A673 (cell line): ENCODE measurements around the gene ACOT12. TPM values are rescaled to one million over a fixed set of nuclear protein-coding genes. Genes with fewer than 3 reads are reported as not detected.

Experiments
- BruUV-seq: library from RNA; stranded (reverse); fragments of 400-500 nt; replicated peaks from 2 replicates; lab custom pipeline; 2021; lab: Mats Ljungman, UMichigan
- CTCF ChIA-PET: fragments of 300-600 bp; sonication (Branson Sonifier 250); formaldehyde crosslinking; loops from one replicate; lab custom pipeline; 2022; ENCODE audit warnings: antibody characterized with exemption; lab: Charles Lee
- POLR2A ChIA-PET: fragments of 300-600 bp; sonication (Branson Sonifier 250); formaldehyde crosslinking; loops from one replicate; lab custom pipeline; 2022; ENCODE audit warnings: antibody characterized with exemption; ENCODE audit not compliant: low non-redundant PET; lab: Charles Lee
- DNase-seq: peaks from one replicate; pipeline ENCODE4 v3.0.0-alpha.2; 2015; ENCODE audit warnings: low spot score
- H3K27ac ChIP-seq: fragments of 200-600 bp; sonication (generic); 2 replicates; pipeline ENCODE4 v1.5.1; 2016; ENCODE audit warnings: mixed run types, low read depth, mild to moderate bottlenecking, mixed read lengths, antibody characterized with exemption, low read length; ENCODE audit not compliant: poor library complexity, severe bottlenecking
- H3K27me3 ChIP-seq: fragments of 200-600 bp; sonication (generic); replicated peaks from 2 replicates; pipeline ENCODE4 v1.6.1; 2017; ENCODE audit warnings: mixed run types, low read depth, mild to moderate bottlenecking, mixed read lengths, antibody characterized with exemption, low read length; ENCODE audit not compliant: insufficient read depth, poor library complexity
- H3K36me3 ChIP-seq: fragments of 200-600 bp; sonication (generic); 2 replicates; pipeline ENCODE4 v1.6.1; 2016; ENCODE audit warnings: mixed run types, mild to moderate bottlenecking, mixed read lengths, antibody characterized with exemption, low read length; ENCODE audit not compliant: insufficient read depth, poor library complexity, severe bottlenecking
- H3K4me1 ChIP-seq: fragments of 200-600 bp; sonication (generic); 2 replicates; pipeline ENCODE4 v1.6.1; 2017; ENCODE audit warnings: mixed run types, mild to moderate bottlenecking, mixed read lengths, antibody characterized with exemption, low read length; ENCODE audit not compliant: insufficient read depth, poor library complexity, severe bottlenecking
- H3K4me3 ChIP-seq: fragments of 200-600 bp; sonication (generic); 2 replicates; pipeline ENCODE4 v1.5.1; 2016; ENCODE audit warnings: low read depth, mixed run types, mild to moderate bottlenecking, mixed read lengths, low read length; ENCODE audit not compliant: poor library complexity, severe bottlenecking
- H3K9me3 ChIP-seq: fragments of 200-600 bp; sonication (generic); 2 replicates; pipeline ENCODE4 v1.6.1; 2016; ENCODE audit warnings: mixed run types, low read depth, mild to moderate bottlenecking, mixed read lengths, antibody characterized with exemption, low read length; ENCODE audit not compliant: poor library complexity, severe bottlenecking
- CTCF ChIP-seq: fragments of 300-800, 200-600 bp; sonication (generic); conservative IDR thresholded peaks from 2 replicates; pipeline ENCODE4 v1.5.1; 2017; ENCODE audit warnings: low read depth, mild to moderate bottlenecking, antibody characterized with exemption, low read length, moderate library complexity, mixed read lengths
- EZH2 ChIP-seq: fragments of 200-600 bp; sonication (generic); IDR thresholded peaks from 2 replicates; pipeline ENCODE4 v1.6.1; 2017; ENCODE audit warnings: borderline replicate concordance, low read depth, mild to moderate bottlenecking, mixed read lengths, antibody characterized with exemption, low read length; ENCODE audit not compliant: poor library complexity, severe bottlenecking
- intact Hi-C: fragments of 100-400 bp; cut with micrococcal nuclease; formaldehyde crosslinking; loops from one replicate; pipeline ENCODE4 v1.10.0; 2022; ENCODE audit not compliant: unreplicated experiment
- total RNA-seq: library from RNA; stranded (reverse); gene quantifications from 2 replicates; pipeline ENCODE4 v1.2.3, GENCODE V29; 2021

Gene ACOT12
- total RNA-seq, 1 experiment from 2014 or later, result not detected

GRCh38 chr5:81383867-81384266 is 10.1 kb downstream of the ACOT12 start:
- H3K27me3 ChIP-seq, result no peaks in the 10 kb centered on the region
- intact Hi-C loops, result no loop called here
- TF ChIP-seq CTCF (no peak), EZH2 (no peak)
- no peak overlapping the region for H3K4me3 ChIP-seq
- H3K27ac ChIP-seq, result no peak overlapping the region
- ChIA-PET CTCF (no interaction called here), POLR2A (interaction anchor here (0.6 kb wide), 1 partner anchor 468 kb away, joined by 3 read pairs; no protein-coding TSS in a partner anchor)
- BruUV-seq, result no TSS peak
- DNase-seq, result no peak
- H3K36me3 ChIP-seq, result no peaks in the 10 kb centered on the region
- no peaks in the 10 kb centered on the region for H3K9me3 ChIP-seq
- no peaks in the 10 kb centered on the region for H3K4me1 ChIP-seq

- no TSS peak for BruUV-seq
- TF ChIP-seq CTCF (no peak), EZH2 (no peak)
- Histone ChIP-seq H3K4me1 (no peaks in the 10 kb centered on the region), H3K9me3 (no peaks in the 10 kb centered on the region), H3K36me3 (no peaks in the 10 kb centered on the region), H3K27ac (no peak overlapping the region), H3K4me3 (no peak overlapping the region), H3K27me3 (no peaks in the 10 kb centered on the region)
- DNase-seq, result no peak
- intact Hi-C loops, result no loop called here
- ChIA-PET CTCF (no interaction called here), POLR2A (no interaction called here)
Measured at GRCh38 chr5:81371354-81371876, 22.5 kb downstream of the ACOT12 start.

- Histone ChIP-seq H3K4me1 (no peaks in the 10 kb centered on the region), H3K4me3 (no peak overlapping the region), H3K27me3 (no peaks in the 10 kb centered on the region), H3K9me3 (no peaks in the 10 kb centered on the region), H3K27ac (no peak overlapping the region), H3K36me3 (no peaks in the 10 kb centered on the region)
- intact Hi-C loops, result no loop called here
- no peak for TF ChIP-seq EZH2
- no peak for TF ChIP-seq CTCF
- POLR2A ChIA-PET, result no interaction called here
- BruUV-seq, result no TSS peak
- no peak for DNase-seq
- CTCF ChIA-PET, result no interaction called here
Measured at GRCh38 chr5:81370912-81371311, 23.0 kb downstream of the ACOT12 start.
